Parathyroid adenoma (tissue), 2 donors: Measurements from ENCODE around the gene DVL2.

Experiments used
- H2AFZ ChIP-seq: fragments of 300-600 bp; sonication (generic); one replicate; pipeline ENCODE4 v1.7.0; 2017; ENCODE audit warnings: antibody characterized with exemption, mild to moderate bottlenecking
- H3K27ac ChIP-seq: fragments of 300-600 bp; sonication (generic); one replicate; pipeline ENCODE4 v1.7.0; 2017
- H3K27me3 ChIP-seq: fragments of 300-600 bp; sonication (generic); one replicate; pipeline ENCODE4 v1.7.0; 2017; ENCODE audit warnings: low read length; ENCODE audit not compliant: control insufficient read depth, insufficient read depth
- H3K36me3 ChIP-seq: fragments of 300-600 bp; sonication (generic); one replicate; pipeline ENCODE4 v1.7.0; 2017; ENCODE audit warnings: low read length; ENCODE audit not compliant: control insufficient read depth, insufficient read depth
- H3K4me1 ChIP-seq: fragments of 300-600 bp; sonication (generic); one replicate; pipeline ENCODE4 v1.7.0; 2017; ENCODE audit warnings: control low read depth
- H3K4me2 ChIP-seq: fragments of 300-600 bp; sonication (generic); one replicate; pipeline ENCODE4 v1.7.0; 2017; ENCODE audit warnings: low read length
- H3K4me3 ChIP-seq: fragments of 300-600 bp; sonication (generic); one replicate; pipeline ENCODE4 v1.7.0; 2017; ENCODE audit warnings: low read depth, low read length
- H3K79me2 ChIP-seq: fragments of 300-600 bp; sonication (generic); one replicate; pipeline ENCODE4 v1.7.0; 2017; ENCODE audit warnings: control low read depth
- H3K9ac ChIP-seq: fragments of 300-600 bp; sonication (generic); one replicate; pipeline ENCODE4 v1.7.0; 2017; ENCODE audit warnings: mild to moderate bottlenecking
- H3K9me3 ChIP-seq: fragments of 300-600 bp; sonication (generic); one replicate; pipeline ENCODE4 v1.7.0; 2017; ENCODE audit warnings: low read length; ENCODE audit not compliant: control insufficient read depth
- TF ChIP-seq, protein P1 (sequence below): fragments of 300-600 bp; sonication (generic); IDR thresholded peaks from one replicate; pipeline ENCODE4 v1.7.0; 2017; ENCODE audit warnings: antibody characterized with exemption, mild to moderate bottlenecking
- donor health status: primary hyperparathyroidism.

Gene DVL2

DNA sequence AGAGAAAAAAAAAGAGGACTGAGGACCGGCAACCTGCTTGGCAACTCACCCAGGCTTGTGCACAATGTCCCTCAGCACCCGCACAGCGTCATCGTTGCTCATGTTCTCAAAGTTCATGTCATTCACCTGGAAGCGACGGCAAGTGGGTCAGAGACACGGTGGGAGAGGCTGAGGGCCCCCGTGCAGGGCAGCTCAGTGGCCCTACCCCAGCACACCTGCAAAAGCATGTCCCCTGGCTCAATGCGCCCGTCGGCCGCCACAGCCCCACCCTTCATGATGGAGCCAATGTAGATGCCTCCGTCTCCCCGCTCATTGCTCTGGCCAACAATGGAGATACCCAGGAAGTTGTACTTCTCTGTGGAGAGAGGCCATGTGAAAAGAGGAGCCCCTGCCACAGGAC is 5.4 kb downstream of the DVL2 start:
- TF ChIP-seq, protein P1, sequence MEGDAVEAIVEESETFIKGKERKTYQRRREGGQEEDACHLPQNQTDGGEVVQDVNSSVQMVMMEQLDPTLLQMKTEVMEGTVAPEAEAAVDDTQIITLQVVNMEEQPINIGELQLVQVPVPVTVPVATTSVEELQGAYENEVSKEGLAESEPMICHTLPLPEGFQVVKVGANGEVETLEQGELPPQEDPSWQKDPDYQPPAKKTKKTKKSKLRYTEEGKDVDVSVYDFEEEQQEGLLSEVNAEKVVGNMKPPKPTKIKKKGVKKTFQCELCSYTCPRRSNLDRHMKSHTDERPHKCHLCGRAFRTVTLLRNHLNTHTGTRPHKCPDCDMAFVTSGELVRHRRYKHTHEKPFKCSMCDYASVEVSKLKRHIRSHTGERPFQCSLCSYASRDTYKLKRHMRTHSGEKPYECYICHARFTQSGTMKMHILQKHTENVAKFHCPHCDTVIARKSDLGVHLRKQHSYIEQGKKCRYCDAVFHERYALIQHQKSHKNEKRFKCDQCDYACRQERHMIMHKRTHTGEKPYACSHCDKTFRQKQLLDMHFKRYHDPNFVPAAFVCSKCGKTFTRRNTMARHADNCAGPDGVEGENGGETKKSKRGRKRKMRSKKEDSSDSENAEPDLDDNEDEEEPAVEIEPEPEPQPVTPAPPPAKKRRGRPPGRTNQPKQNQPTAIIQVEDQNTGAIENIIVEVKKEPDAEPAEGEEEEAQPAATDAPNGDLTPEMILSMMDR: no peak
- Histone ChIP-seq H3K4me2 (no peak overlapping the region), H3K36me3 (no peaks in the 10 kb centered on the region), H3K4me1 (peaks cover 15% of the 10 kb centered on the region), H3K27ac (no peak overlapping the region), H2AFZ (no peak overlapping the region), H3K79me2 (peaks cover 48% of the 10 kb centered on the region), H3K9me3 (no peaks in the 10 kb centered on the region), H3K9ac (no peak overlapping the region), H3K27me3 (no peaks in the 10 kb centered on the region), H3K4me3 (no peak overlapping the region)

DNA sequence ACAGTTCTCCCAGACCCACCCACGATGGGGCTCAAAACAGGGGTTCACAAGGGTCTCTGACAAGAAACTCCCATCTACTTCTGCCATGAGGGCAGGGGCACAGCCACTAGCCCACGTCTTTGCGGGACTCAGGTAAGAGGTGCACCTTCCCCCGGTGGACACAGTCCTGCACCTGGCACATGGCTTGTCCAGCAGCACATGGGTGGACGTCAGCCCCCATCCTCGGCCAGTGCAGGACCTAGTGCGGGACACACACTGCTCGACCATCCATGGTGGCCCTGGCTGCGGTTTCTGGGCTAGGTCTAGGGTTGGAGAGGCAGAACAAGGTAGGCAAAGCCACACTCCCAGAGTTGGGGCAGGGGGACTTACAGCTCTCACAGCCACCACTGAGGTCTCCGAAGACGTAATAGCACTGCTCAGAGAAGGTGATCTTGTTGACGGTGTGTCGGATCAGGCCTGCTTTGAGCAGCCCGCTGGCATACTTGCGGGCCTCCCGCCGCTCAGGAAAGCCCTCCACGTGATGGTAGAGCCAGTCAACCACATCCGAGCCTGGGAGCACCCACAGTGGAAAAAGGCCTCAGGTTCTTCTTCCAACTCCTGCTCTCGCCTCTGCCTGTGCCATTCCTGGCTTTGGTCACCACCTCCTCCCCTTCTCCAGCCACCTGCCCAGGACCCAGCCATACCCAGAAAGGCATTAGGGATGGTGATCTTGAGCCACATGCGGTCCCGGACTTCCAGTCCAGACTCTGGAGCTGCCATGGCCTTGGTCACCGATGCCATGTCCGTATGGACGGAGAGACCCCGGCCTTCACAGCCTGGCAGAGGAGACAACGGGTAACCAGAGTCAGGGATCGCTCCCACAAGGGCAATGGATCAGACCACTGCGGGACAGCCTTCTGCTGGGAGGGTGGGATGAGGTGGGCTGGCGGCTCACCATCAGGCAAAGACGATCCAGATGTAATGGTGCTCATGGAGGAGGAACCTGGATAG is 7.3 kb downstream of the DVL2 start:
- Histone ChIP-seq H3K4me3 (no peak overlapping the region), H3K4me2 (no peak overlapping the region), H3K79me2 (peaks cover 31% of the 10 kb centered on the region), H3K36me3 (no peaks in the 10 kb centered on the region), H3K9me3 (no peaks in the 10 kb centered on the region), H2AFZ (no peak overlapping the region), H3K4me1 (peaks cover 19% of the 10 kb centered on the region), H3K27me3 (no peaks in the 10 kb centered on the region), H3K27ac (no peak overlapping the region), H3K9ac (no peak overlapping the region)
- TF ChIP-seq, protein P1: no peak

DNA sequence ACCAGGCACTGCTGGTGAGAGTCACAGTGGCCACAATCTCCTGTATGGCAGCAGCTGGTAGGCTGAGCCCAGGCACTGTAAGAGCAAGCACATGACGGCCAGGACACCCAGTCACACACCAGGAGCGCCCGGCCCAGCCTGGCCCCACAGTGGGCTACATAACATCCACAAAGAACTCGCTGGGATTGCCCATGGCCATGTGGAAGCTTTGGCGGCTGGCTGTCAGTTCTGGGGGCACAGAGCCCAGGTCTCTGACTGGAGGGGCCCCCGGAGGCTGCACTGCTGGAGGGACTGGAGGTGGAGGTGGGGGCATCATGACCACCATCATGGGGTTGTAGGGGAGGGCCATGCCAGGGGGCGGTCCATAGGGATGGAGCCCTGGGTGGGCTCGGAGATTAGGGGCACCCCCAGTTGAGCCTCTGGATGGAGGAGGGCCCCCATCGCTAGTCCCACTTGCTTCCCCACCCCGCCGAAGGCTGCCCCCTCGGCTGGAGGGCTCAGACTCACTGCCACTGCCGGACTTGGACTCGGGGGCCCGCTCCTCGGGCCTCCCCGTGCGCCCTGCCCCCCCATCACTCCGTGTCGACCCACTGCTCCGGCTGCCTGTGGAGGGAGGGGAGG is 8.5 kb downstream of the DVL2 start:
- Histone ChIP-seq H3K4me1 (peaks cover 29% of the 10 kb centered on the region), H3K79me2 (peaks cover 28% of the 10 kb centered on the region), H3K9ac (no peak overlapping the region)

DNA sequence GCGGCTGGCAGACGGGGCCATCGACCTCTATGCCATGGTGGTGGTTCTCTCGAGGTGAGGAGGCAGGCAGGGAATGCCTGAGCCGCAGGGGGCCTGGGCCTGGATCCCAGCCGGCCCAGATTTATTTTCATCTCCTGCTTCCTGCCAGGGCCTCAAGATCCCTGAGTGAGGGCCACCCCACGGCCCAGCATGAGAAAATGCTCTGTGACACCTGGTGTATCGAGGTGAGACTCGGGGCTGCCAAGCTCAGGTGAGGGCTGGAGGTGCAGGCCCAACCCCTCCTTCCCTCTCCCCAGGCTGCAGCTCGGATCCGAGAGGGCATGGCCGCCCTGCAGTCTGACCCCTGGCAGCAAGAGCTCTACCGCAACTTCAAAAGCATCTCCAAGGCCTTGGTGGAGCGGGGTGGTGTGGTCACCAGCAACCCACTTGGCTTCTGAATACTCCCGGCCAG is 9.6 kb downstream of the DVL2 start:
- Histone ChIP-seq H3K79me2 (peaks cover 18% of the 10 kb centered on the region), H3K9me3 (no peaks in the 10 kb centered on the region), H3K9ac (no peak overlapping the region), H2AFZ (no peak overlapping the region), H3K4me2 (no peak overlapping the region), H3K27ac (no peak overlapping the region), H3K4me3 (no peak overlapping the region), H3K4me1 (peaks cover 29% of the 10 kb centered on the region), H3K27me3 (no peaks in the 10 kb centered on the region), H3K36me3 (no peaks in the 10 kb centered on the region)
- TF ChIP-seq, protein P1: no peak

More for the DNA sequence above, 8.5 kb downstream of the DVL2 start:
- H3K27ac ChIP-seq: no peak overlapping the region
- TF ChIP-seq, protein P1: no peak
- H3K27me3 ChIP-seq: no peaks in the 10 kb centered on the region
- H3K4me3 ChIP-seq: no peak overlapping the region
- no peaks in the 10 kb centered on the region for H3K9me3 ChIP-seq
- no peak overlapping the region for H2AFZ ChIP-seq
- no peaks in the 10 kb centered on the region for H3K36me3 ChIP-seq
- no peak overlapping the region for H3K4me2 ChIP-seq
